Measurements from ENCODE around the gene PHF19. TPM values are rescaled to one million over a fixed set of nuclear protein-coding genes. Genes with fewer than 3 reads are reported as not detected.

The PHF19 gene
- total and polyA plus RNA-seq, 10 of the 15 experiments (the other 5 are each of a cell fraction or from before 2014, with no cell fraction given), result 26.0 to 133 (median 87.7) TPM

DNA sequence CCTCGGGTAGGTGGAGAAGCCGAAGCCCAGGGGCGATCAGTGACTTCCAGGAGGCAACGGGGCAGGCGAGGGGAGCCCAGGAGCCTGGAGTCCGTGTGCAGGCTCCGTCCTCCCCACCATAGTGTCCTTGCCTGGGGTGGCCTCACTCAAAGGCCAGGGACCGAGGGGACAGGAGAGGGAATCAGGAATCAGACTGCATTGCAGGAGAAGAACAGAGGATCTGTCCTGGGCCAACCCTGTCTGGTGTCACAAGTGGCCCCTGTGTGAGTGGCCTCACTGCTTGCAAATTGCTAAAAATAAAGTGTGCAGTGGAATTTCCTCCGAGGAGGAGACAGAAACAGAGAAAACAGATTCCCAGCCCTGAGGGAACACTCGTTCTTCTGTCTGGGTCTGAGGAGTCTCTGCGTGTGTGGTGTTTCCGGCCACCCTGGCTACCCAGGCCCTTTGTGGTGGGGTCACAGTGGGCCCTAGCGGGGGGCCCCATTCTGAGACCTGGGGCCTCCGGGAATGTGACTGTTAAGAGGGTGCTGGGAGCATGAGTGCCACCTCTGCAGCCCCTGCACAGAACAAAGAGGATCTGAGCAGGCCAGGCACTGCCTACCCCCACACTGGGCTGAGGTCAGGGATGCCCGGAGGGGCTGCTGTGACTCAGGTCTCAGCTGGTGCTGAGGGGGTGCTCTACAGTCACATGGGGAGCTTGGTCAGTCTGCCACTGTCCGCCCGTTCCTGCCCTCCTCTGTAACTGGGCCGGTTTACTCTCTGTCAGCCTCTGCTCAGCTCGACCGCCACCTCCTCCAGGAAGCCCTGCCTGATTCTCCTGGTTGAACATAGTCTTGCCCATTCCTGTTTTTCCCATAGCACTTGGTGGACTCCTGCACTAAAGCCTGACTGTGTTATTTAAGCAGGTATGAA, 42.2 kb upstream of the PHF19 start (continued):
- TF ChIP-seq SMAD1 (IDR thresholded peaks at IDR 0.05; ENCODE audit: low read depth, partially characterized antibody) (no peak), YY1 (IDR thresholded peaks at IDR 0.05; ENCODE audit: low read depth, low read length) (no peak)
- TF ChIP-seq, protein P1, sequence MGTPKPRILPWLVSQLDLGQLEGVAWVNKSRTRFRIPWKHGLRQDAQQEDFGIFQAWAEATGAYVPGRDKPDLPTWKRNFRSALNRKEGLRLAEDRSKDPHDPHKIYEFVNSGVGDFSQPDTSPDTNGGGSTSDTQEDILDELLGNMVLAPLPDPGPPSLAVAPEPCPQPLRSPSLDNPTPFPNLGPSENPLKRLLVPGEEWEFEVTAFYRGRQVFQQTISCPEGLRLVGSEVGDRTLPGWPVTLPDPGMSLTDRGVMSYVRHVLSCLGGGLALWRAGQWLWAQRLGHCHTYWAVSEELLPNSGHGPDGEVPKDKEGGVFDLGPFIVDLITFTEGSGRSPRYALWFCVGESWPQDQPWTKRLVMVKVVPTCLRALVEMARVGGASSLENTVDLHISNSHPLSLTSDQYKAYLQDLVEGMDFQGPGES (IDR thresholded peaks at IDR 0.05), result no peak

DNA sequence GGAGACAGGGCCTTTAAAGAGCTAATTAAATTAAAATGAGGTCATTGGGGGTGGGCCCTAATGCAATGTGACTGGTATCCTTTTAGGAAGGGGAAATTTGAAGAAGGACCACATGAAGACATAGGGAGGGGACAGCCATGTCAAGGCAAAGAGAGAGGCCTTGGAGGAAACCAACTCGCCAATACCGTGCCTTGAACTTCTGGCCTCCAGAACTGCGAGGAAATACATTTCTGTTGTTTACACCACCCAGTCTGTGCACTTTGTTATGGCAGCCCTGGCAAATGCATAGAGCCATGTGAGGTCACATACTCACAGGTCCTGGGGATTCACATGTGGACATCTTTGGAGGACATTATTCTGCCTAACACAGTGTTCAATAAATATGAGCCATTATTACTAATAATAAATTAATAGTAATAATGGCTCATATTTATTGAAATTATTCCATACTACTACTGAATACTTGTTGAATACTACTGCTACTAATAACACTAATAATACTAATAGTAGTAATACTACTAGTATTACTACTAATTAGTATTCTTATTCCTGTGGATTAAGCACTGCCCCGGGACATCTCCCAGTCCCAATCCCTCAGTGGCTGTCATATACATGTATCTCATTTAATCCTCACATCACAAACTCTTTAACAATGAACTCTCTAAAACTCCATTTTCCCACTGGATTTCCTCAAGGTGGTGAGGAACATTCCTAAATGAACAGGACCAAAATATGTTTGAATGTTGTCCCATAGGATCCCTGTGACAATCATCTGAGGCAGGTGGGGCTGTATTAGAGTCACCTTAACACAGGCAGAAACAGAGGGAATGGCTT, 41.2 kb upstream of the PHF19 start:
- Histone ChIP-seq H3K9ac (ENCODE audit: control insufficient read depth, insufficient read depth, low read length) (no peak overlapping the region), H2AFZ (ENCODE audit: control insufficient read depth, low read depth, low read length) (no peak overlapping the region), H3K36me3 (ENCODE audit: control insufficient read depth in 2 of 2, insufficient read depth in 2 of 2, low read length in 1 of 2) (peaks cover 28 to 38% of the 10 kb centered on the region in 2 experiments), H3K4me1 (ENCODE audit: control insufficient read depth, insufficient read depth, low read length) (peaks cover 27% of the 10 kb centered on the region), H3K4me3 (peak overlapping the region; percentile 29; the same call in 1 of the 2 replicates), H3K27me3 (replicated peaks in 1 of 2; ENCODE audit: control insufficient read depth in 2 of 2, insufficient read depth in 2 of 2, low read length in 1 of 2) (no peaks in the 10 kb centered on the region), H4K20me1 (ENCODE audit: control insufficient read depth, insufficient read depth) (no peaks in the 10 kb centered on the region), H3K27ac (ENCODE audit: control insufficient read depth, insufficient read depth) (peak overlapping the region; percentile 4; the same call in 1 of the 2 replicates), H3K9me3 (replicated peaks; ENCODE audit: control insufficient read depth, insufficient read depth, low read length) (peaks cover 2% of the 10 kb centered on the region; the same call in 1 of the 3 replicates), H3K4me2 (ENCODE audit: control insufficient read depth, insufficient read depth) (peak overlapping the region; percentile 46; the same call in 1 of the 2 replicates), H3K79me2 (ENCODE audit: control insufficient read depth, insufficient read depth, low read length) (peaks cover 77% of the 10 kb centered on the region)
- intact Hi-C loops (cut with micrococcal nuclease; ENCODE audit: unreplicated experiment), result no loop called here
- FAIRE-seq (no peak), DNase-seq (ENCODE audit: low read depth, low spot score) (no peak), ATAC-seq (no peak)
- BruUV-seq (replicated peaks), result no TSS peak
- POLR2A ChIA-PET, result interaction anchor here (0.9 to 11.5 kb wide), 6 partner anchors 14 to 203 kb away, joined by 3 to 224 read pairs (median 6); no protein-coding TSS in a partner anchor
- in situ Hi-C loops (cut with MboI), result no loop called here
- WGBS (ENCODE audit: insufficient coverage, insufficient replicate concordance, low lambda C conversion rate, missing lambda C conversion rate), result 89% methylated on average over 4 of the region's 4 CpGs
- SMC1A ChIA-PET (ENCODE audit: uncharacterized antibody, unreplicated experiment), result interaction anchor here (1.0 to 26.1 kb wide), 7 partner anchors 12 to 64 kb away, joined by 3 to 522 read pairs (median 5); no protein-coding TSS in a partner anchor
- RAD21 ChIA-PET (ENCODE audit: unreplicated experiment), result interaction anchor here (11.9 kb wide), 1 partner anchor 16 kb away, joined by 196 read pairs; no protein-coding TSS in a partner anchor
- CTCF ChIA-PET, result interaction anchor here (1.7 to 3.4 kb wide), 4 partner anchors 11 to 20 kb away, joined by 5 to 19 read pairs (median 12); no protein-coding TSS in a partner anchor
- TF ChIP-seq, protein P2, sequence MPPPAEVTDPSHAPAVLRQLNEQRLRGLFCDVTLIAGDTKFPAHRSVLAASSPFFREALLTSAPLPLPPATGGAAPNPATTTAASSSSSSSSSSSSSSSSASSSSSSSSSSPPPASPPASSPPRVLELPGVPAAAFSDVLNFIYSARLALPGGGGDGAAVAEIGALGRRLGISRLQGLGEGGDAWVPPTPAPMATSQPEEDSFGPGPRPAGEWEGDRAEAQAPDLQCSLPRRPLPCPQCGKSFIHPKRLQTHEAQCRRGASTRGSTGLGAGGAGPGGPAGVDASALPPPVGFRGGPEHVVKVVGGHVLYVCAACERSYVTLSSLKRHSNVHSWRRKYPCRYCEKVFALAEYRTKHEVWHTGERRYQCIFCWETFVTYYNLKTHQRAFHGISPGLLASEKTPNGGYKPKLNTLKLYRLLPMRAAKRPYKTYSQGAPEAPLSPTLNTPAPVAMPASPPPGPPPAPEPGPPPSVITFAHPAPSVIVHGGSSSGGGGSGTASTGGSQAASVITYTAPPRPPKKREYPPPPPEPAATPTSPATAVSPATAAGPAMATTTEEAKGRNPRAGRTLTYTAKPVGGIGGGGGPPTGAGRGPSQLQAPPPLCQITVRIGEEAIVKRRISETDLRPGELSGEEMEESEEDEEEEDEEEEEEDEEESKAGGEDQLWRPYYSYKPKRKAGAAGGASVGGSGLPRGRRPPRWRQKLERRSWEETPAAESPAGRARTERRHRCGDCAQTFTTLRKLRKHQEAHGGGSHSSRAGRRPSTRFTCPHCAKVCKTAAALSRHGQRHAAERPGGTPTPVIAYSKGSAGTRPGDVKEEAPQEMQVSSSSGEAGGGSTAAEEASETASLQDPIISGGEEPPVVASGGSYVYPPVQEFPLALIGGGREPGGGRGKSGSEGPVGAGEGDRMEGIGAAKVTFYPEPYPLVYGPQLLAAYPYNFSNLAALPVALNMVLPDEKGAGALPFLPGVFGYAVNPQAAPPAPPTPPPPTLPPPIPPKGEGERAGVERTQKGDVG (CRISPR knock-in tag; IDR thresholded peaks at IDR 0.05), result no peak
- no peak for TF ChIP-seq MXI1 (IDR thresholded peaks at IDR 0.05; ENCODE audit: low read depth, low read length)
- no peak for TF ChIP-seq MEF2B (IDR thresholded peaks at IDR 0.05; ENCODE audit: partially characterized antibody, poor library complexity, severe bottlenecking)
- no peak for TF ChIP-seq MEF2A (IDR thresholded peaks at IDR 0.05; ENCODE audit: insufficient read depth, low read depth, low read length)
- TF ChIP-seq, protein P3, sequence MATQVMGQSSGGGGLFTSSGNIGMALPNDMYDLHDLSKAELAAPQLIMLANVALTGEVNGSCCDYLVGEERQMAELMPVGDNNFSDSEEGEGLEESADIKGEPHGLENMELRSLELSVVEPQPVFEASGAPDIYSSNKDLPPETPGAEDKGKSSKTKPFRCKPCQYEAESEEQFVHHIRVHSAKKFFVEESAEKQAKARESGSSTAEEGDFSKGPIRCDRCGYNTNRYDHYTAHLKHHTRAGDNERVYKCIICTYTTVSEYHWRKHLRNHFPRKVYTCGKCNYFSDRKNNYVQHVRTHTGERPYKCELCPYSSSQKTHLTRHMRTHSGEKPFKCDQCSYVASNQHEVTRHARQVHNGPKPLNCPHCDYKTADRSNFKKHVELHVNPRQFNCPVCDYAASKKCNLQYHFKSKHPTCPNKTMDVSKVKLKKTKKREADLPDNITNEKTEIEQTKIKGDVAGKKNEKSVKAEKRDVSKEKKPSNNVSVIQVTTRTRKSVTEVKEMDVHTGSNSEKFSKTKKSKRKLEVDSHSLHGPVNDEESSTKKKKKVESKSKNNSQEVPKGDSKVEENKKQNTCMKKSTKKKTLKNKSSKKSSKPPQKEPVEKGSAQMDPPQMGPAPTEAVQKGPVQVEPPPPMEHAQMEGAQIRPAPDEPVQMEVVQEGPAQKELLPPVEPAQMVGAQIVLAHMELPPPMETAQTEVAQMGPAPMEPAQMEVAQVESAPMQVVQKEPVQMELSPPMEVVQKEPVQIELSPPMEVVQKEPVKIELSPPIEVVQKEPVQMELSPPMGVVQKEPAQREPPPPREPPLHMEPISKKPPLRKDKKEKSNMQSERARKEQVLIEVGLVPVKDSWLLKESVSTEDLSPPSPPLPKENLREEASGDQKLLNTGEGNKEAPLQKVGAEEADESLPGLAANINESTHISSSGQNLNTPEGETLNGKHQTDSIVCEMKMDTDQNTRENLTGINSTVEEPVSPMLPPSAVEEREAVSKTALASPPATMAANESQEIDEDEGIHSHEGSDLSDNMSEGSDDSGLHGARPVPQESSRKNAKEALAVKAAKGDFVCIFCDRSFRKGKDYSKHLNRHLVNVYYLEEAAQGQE (IDR thresholded peaks at IDR 0.05; ENCODE audit: low read depth, low read length), result no peak
- no peak for TF ChIP-seq ZNF274 (IDR thresholded peaks at IDR 0.05; ENCODE audit: insufficient read depth, insufficient read length)
- TF ChIP-seq SREBF1 (IDR thresholded peaks at IDR 0.05; ENCODE audit: low read length), result no peak

Data from GM12878 (cell line).